SIG-M5 treated with dmso at 0.1 percent for 504 hours (cell line): ENCODE measurements around the gene C10orf88.
"Not testable (repeated sequence)": the region's sequence is repeated elsewhere in the genome, so short reads cannot be mapped to it uniquely, and the experiment has no call there.

ENCODE experiments used
- DNase-seq: peaks from one replicate; lab custom pipeline; 2025; ENCODE audit not compliant: unreplicated experiment; lab: John Stamatoyannopoulos, UW

C10orf88 gene

DNA sequence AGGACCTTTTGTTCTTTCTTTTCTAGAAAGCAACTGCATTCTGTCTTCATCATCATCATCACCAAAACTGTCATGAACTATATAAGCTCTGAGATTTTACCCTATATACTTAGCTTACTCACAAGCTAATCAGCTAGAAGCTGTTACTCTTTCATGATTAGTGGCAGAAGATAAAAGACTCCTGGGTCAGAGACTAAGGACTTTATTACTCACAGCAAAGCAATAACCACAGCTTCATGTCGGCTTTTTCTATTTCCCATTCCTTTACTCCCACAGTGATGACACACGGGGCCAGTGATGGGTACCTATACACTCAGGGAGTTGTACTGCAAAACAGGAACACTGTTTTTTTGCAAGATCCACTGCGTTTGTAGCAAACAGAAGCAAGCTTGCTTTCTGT lies 8.4 kb upstream of the C10orf88 start:
- DNase-seq = no peak

DNA sequence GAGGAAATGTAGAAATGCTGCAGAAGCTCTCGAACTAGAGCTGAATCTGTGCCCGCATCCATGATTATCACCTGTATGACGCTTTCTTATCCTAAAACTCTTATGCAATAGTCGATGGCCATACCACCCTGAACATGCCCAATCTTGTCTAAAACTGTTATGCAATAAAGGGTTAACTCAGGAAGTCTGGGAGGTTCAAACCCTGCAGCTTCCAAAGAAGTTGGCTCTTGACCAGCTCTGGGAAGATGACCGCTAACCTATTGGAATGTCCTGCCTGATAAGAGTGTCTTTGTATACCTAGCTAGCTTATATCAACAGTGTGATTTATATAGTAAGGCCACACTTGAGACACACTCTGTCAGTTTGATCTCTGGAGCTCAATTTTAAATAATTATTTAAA lies 3.4 kb upstream of the C10orf88 start:
- DNase-seq = no peak

DNA sequence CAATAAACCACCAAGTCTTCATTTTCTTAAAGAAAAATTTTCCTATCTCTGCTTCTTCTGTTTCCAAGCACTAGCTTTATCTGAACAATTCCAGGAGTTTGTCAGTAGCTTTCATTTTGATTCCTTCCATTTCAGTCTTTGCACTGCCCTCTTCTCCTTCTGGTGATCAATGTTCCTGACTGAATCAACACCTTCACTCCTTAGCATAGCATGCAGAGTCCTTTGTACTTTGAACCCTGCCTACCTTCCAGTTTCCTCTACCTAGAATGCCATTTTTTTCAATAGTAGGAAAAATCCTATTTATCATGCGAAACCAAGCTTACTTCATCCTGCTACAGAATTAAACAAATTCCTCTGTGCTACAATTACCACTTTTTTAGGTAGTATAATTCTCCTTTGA lies 1.9 kb upstream of the C10orf88 start:
- no peak for DNase-seq

DNA sequence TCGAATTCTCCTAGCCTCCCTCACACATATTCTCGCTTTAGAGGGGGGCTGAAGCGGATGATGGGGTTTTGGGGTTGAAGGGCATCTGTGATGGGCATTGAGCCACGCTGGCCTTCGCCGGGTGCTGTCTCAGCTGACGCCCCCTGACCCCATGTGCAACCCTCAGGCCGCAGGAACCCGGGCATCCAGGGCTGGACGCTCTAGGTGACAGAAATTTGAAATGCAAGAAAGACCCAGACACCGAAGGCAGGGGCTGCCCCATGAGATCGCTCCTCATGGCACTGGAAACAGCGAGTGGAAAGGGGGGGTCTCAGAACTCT lies 664 bp upstream of the C10orf88 start:
- no peak for DNase-seq

DNA sequence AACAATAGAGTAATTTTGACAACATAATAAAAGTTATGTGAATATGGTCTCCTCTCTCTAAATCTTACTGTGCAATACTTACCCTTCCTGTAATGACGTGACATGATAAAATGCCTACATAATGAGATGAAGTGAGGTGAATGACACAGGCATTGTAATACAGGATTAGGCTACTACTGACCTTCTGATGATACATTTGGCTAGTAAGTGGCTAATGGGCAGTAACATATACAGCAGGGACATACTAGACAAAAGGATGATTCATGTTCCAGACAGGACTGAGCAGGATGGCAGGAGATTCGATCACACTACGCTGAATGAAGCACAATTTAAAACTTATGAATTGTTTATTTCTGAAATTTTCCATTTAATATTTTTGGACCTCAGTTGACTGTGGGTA lies 4.7 kb downstream of the C10orf88 start:
- DNase-seq = no peak

DNA sequence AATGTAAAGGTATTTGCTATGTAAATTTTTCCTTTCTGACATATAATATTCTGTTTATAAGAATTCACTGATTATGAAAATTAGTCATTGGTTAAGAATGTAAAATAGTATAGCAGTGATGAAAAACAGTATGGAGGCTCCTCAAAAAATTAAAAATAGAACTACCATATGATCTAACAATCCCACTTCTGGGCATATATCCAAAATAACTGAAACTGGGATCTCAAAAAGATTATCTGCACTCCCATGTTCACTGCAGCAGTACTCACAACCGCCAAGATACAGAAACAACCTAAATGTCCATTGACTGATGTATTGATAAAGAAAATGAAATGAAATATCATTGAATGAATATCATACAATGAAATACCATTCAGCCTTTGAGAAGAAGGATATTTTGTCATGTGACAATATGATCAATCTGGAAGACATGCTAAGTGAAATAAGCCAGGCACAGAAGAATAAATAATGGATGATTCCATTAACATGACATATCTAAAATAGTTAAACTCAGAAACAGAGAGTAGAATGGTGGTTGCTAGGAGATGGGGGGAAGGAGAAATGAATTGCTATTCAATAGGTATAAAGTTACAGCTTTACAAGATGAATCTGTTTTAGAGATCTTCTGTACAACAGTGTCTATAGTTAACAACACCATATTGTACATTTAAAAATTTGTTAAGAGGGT lies 14.0 kb downstream of the C10orf88 start:
- no peak for DNase-seq

DNA sequence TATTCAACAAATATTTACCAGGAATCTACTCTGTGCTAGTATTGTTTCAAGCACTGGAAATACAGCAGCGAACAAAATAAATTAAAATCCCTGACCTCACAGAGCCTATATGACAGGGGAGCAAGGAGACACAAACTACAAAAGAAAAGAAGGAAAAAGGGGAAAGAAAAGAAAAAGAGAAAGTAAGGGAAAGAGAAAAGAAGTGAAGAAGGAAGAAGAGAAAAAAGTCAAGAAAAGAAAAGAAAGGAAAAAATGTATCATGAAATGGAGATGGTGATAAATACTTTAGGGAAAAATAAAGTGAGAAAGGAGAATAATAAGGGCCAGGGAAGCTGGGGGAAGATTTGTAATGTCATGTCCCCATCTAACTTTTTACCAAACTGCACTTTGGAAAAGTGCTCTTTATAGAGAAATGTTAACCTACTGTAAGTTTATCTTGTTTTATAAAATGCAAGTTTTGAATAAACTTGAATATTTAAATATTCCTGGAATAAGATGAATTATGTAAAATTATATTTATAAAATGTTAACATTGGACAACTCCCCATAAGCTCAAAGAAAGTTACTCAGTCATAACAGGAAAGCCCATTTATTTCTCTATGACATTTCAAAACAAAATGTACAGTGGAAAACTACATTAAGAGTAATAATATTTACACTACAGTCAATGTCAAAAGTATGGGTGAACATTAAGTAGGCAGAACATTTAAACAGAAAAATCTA lies 14.7 kb downstream of the C10orf88 start:
- DNase-seq = no peak

DNA sequence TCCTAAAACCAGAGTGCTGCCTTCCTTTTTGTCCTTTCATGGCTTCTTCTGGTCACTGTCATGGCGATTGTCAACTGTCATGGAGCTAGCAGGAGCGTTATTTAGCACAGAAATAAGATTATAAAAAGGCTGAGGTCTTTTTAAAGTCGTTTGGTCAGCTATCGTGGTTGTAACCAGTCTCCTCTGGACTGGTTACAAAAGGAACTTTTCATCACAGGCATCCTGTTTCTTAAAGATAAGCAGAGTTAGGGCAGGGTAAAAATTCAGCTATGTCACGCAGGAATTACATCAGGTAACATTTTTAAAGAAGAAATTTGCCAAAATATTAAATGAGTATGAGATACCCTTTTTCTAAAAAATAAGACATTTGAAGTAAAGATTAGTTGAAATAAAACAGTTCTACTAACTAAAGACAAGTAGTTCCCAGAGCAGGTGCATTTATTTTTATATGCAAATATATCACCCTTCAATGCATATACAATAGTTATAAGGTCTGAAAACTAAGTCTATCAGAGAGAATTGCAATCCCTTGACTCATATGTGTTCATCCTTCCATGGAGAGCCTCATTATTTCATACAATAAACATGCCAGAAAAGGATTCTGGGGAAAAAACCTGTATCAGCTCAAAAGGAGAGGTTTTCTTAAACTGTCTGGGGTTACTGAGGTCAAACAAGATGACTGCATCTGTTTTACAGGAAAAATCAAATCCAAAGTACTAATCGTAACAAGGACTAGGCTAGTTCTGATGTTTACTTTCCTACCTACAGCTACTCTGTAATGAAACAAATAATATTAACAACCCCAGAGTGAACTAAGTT lies 22.7 kb downstream of the C10orf88 start:
- no peak for DNase-seq

DNA sequence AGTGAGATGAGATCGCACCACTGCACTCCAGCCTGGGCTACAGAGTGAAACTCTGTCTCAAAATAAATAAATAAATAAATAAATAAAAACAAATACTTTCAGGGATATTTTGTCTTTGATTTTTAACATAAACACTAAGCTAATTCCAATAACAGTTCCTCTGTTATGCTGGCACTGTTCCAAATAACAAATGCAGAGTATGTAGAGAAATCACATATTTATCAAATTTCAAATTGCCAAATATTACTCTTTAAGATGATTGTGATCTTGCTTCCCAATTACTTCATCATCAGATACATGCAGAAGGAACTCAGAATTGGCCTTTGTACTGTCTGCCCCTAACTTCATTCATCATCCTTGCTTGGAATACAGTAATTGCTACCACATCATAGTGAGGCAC lies 23.9 kb downstream of the C10orf88 start:
- DNase-seq = no peak

DNA sequence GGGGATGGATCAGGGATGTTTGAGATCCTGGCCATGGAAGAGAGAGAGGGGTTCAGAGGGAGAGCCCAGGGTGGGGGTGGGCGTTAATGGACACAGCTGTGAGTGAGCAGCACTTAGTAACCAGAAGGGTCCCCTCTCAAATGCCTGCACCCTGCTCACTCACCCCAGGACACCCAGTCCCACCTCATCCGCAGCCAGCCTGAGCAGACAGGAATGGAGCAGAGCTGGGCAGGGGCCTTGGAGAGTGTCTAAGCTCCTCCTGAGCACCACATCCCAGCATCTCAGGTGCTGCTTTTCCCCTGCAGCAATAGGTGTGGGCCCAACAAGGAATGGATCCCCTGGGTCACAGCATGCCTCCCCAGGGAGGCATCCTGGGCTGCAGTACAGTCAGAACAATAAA lies 38.3 kb downstream of the C10orf88 start:
- no peak for DNase-seq

DNA sequence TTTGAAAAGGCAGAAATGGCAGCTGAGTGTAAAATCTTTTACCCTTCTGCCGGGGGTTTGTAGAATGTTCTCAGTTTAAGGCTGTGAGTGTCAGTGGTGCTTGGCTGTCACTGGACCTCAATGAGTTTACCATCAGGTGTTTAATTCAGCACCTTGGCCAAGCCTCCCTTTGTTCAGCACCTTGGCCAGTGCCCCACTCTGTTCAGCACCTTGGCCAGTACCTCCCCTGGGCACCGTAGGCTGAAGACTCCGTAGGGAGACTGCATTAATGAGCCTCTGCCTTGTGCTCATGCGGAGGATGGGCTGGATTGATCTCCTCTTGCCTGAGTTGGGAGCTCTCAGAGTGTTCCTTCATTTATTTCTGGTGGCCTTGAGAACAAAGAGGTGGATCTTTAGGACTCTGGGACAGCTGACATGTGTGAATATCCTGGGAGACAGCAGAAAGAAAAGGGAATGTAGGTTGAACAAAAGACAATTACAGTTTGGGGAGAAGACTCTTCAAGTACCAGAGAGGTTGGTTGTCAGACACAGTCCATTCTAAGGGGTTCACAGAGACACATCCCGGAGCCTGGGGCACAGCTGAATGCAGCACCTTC lies 42.0 kb downstream of the C10orf88 start:
- peak; percentile 6 for DNase-seq

DNA sequence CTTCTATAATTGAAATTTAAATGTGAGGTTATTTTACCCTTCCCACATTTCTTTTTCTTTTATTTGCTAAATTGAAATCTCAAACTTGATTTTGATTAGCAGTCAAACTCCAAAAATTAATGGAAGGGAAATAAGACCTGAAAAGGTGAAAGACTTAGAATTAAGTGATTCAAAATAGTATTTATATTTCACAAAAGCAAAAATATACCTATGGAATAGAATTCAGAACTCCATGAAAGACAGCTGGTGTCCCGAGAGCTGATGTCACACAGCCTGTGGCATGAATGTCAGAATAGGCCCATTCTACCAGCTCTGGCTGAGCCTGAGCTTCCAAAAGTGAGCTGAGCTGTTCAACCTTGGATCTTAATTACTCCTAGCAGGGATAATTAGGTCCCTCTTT lies 43.7 kb downstream of the C10orf88 start, which contains the start of gene FAM24A:
FAM24A (plus strand) TSS at position 301 of the 400 bp plus-strand sequence. CDS start 1,025 bp downstream, outside the sequence.
- DNase-seq = no peak

DNA sequence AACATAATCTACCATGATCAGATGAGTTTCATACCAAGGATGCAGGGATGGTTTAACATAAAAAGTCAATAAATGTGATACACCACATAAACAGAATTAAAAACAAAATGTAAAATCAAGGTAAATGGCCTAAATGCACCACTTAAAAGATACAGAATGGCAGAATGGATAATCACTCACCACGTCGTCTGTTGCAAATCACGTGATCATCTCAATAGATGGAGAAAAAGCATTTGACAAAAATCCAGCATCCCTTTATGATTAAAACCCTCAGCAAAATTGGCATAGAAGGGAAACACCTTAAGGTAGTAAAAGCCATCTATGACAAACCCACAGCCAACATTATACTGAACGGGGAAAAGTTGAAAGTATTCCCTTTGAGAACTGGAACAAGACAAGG lies 50.2 kb downstream of the C10orf88 start:
- not testable (repeated sequence) for DNase-seq

DNA sequence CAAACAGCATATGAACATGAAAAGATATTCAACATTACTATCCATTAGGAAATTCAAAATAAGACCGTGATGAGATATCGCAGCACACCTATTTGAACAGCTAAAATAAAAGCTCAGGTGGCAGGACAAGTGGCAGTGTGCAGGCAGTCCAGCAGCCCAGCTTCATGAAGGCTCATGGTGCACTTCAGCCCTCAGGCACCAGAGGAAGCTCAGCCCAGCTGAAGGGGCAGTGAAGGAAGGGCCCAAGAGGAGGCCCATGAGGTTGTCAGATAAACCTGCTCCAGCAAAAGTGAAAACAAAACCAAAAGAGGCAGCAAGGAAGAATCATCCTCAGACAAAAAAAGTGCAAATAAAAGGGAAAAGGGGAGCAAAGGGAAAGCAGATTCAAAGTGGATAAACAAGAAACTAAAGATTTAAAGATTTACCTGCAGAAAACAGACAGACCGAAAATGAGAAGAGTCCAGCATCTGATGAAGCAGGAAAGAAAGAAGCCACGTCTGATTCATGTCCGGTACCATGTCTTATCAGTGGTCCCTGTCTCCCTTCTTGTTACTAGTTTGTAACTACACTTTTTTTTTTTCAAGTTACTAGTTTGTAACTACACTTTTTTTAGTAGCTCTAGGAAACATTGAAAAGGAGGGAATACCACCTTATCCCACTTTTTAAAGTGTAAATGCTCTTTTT lies 59.6 kb downstream of the C10orf88 start:
- DNase-seq = no peak

DNA sequence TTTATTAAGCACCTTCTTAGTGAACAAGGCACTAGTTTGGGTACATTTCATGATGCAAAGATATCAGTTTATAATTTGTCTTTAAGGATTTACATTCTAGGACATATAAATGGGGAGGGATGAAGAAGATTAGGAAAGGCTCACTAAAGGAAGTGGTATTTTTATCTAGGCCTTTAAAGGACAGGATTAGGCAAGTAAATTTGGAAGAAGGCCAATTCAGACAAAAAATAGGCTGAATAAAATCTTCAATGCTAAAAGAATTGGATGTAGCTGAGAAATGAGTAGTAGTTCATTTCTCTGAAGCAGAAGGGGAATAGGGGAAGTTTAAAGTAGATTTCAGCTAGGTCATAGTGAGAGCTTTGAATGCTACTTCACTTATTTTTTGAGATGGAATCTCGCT lies 69.9 kb downstream of the C10orf88 start:
- no peak for DNase-seq

DNA sequence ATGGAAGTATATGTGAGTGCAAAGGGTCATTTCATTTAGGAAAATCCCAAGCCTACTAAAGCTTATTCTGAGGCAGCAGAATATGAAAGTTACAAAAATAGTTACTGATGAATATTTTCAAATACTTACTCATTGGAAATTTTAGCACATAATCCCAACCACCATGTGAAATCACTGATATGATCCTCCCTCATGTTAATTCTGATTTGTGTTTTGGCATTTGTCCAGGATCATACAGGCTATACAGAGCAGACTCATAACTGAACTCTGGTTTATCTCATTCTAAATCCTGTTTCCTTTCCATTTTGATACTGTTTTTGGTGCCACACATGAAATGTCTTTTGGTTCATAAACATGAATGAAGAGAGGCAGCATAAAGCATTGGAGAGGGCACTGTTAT lies 71.3 kb downstream of the C10orf88 start:
- DNase-seq = no peak
